Peyer's patch (tissue), 4 donors: ENCODE measurements around the gene MS4A18.

Experiments
- POLR2A ChIP-seq, 2 donors: fragments of 450-650 bp; IDR thresholded peaks; one replicate each; pipeline ENCODE4 v1.5.1; 2017; ENCODE audit warnings: antibody characterized with exemption in 2 of 2, mild to moderate bottlenecking in 2 of 2, moderate library complexity in 2 of 2
- TF ChIP-seq, protein P1 (sequence below), 6 experiments: fragments of 450-650 bp in 4 of 6; fragments of 200-600 bp in 2 of 6; sonication (generic) in 1 of 6; IDR thresholded peaks; one replicate each; pipeline ENCODE4 v1.5.1; 2017 to 2019; ENCODE audit warnings: antibody characterized with exemption in 6 of 6, mild to moderate bottlenecking in 3 of 6, moderate library complexity in 1 of 6

DNA sequence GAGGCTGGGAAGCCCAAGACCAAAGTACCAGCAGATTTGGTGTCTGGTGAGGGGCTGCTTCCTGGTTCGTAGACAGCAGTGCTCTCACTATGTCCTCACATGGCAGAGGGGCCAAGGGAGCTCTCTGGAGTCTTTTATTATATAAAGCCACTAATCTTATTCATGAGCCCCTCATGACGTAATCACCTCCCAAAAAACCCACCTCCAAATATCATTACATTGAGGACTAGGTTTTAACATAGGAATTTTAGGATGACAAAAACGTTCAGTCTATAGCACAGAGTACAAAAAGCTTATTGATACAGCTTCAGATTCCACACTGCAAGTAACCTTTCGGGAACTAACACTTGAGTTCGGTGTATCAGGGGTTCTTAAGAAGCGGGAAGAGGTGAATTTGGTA, 4.1 kb upstream of the MS4A18 start:
- TF ChIP-seq, protein P1, sequence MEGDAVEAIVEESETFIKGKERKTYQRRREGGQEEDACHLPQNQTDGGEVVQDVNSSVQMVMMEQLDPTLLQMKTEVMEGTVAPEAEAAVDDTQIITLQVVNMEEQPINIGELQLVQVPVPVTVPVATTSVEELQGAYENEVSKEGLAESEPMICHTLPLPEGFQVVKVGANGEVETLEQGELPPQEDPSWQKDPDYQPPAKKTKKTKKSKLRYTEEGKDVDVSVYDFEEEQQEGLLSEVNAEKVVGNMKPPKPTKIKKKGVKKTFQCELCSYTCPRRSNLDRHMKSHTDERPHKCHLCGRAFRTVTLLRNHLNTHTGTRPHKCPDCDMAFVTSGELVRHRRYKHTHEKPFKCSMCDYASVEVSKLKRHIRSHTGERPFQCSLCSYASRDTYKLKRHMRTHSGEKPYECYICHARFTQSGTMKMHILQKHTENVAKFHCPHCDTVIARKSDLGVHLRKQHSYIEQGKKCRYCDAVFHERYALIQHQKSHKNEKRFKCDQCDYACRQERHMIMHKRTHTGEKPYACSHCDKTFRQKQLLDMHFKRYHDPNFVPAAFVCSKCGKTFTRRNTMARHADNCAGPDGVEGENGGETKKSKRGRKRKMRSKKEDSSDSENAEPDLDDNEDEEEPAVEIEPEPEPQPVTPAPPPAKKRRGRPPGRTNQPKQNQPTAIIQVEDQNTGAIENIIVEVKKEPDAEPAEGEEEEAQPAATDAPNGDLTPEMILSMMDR (IDR thresholded peaks at IDR 0.05): no peak
- TF ChIP-seq POLR2A (IDR thresholded peaks at IDR 0.05): no peak
